NB4 (cell line): ENCODE data around the gene DYSF.

Experiments
- CTCF ChIP-seq: IDR thresholded peaks from one replicate; pipeline ENCODE4 v1.5.1; 2012; ENCODE audit warnings: low read depth, low read length
- MAX ChIP-seq: IDR thresholded peaks from 2 replicates; pipeline ENCODE4 v1.6.1; 2011; ENCODE audit warnings: low read depth, low read length
- POLR2A ChIP-seq: IDR thresholded peaks from 2 replicates; pipeline ENCODE4 v1.6.1; 2011; ENCODE audit warnings: mild to moderate bottlenecking; ENCODE audit not compliant: insufficient read length; ENCODE audit errors: extremely low read depth

- TF ChIP-seq POLR2A: no peak
- no peak for TF ChIP-seq CTCF
- TF ChIP-seq MAX: no peak
These were observed 249.9 kb downstream of the DYSF start for GRCh38 chr2:71702971-71703898.
